Measurements from ENCODE around the gene TANGO6.

DNA sequence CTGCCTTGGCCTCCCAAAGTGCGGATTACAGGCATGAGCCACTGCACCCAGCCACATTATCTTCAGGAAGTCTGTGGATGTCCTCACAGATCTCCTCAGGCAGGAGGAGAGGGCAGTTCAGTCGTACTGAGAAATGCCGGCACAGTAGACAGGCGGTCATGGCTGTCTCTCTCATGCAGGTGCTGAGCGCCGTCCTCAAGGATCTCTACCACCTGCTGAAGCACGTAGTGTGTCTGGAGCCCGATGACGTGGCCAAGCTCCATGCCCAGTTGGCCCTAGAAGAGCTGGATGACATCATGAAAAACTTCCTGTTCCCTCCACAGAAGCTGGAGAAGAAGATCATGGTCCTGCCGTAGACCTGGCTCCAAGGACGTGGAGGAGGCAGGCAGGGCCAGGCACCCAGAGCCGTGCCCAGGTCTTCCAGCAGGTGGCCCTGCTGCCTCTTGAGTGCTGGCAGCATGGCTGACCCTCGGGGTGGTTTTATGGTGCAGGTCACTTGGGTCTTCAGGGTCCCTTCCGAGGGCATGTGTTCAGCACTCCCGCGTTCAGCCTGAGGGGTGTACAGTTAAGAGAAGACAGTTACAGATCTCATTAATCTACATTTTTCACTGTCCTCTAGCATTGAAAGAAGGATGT is 240.1 kb downstream of the TANGO6 start:
- TF ChIP-seq, protein P1, sequence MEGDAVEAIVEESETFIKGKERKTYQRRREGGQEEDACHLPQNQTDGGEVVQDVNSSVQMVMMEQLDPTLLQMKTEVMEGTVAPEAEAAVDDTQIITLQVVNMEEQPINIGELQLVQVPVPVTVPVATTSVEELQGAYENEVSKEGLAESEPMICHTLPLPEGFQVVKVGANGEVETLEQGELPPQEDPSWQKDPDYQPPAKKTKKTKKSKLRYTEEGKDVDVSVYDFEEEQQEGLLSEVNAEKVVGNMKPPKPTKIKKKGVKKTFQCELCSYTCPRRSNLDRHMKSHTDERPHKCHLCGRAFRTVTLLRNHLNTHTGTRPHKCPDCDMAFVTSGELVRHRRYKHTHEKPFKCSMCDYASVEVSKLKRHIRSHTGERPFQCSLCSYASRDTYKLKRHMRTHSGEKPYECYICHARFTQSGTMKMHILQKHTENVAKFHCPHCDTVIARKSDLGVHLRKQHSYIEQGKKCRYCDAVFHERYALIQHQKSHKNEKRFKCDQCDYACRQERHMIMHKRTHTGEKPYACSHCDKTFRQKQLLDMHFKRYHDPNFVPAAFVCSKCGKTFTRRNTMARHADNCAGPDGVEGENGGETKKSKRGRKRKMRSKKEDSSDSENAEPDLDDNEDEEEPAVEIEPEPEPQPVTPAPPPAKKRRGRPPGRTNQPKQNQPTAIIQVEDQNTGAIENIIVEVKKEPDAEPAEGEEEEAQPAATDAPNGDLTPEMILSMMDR (IDR thresholded peaks at IDR 0.05) = no peak
- no peak for TF ChIP-seq ZFX (IDR thresholded peaks at IDR 0.05; ENCODE audit: borderline replicate concordance)
